Measurements from ENCODE around the gene VPS37B.

Gene VPS37B

GRCh38 chr12:122891661-122892525, 4.0 kb downstream of the VPS37B start:
- no peak for DNase-seq
- Histone ChIP-seq H3K4me1 (peaks cover 16% of the 10 kb centered on the region), H3K36me3 (no peaks in the 10 kb centered on the region), H3K27me3 (0 out of 2 replicates have a peak, but pooled peaks cover 4% of the 10 kb centered on the region), H3K4me3 (ENCODE audit: low read depth, low read length) (no peak overlapping the region), H3K9me3 (peaks cover 3% of the 10 kb centered on the region; the same call in 1 of the 2 replicates)
- TF ChIP-seq, protein P1, sequence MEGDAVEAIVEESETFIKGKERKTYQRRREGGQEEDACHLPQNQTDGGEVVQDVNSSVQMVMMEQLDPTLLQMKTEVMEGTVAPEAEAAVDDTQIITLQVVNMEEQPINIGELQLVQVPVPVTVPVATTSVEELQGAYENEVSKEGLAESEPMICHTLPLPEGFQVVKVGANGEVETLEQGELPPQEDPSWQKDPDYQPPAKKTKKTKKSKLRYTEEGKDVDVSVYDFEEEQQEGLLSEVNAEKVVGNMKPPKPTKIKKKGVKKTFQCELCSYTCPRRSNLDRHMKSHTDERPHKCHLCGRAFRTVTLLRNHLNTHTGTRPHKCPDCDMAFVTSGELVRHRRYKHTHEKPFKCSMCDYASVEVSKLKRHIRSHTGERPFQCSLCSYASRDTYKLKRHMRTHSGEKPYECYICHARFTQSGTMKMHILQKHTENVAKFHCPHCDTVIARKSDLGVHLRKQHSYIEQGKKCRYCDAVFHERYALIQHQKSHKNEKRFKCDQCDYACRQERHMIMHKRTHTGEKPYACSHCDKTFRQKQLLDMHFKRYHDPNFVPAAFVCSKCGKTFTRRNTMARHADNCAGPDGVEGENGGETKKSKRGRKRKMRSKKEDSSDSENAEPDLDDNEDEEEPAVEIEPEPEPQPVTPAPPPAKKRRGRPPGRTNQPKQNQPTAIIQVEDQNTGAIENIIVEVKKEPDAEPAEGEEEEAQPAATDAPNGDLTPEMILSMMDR (IDR thresholded peaks at IDR 0.05; ENCODE audit: low read depth, low read length) = no peak

DNA sequence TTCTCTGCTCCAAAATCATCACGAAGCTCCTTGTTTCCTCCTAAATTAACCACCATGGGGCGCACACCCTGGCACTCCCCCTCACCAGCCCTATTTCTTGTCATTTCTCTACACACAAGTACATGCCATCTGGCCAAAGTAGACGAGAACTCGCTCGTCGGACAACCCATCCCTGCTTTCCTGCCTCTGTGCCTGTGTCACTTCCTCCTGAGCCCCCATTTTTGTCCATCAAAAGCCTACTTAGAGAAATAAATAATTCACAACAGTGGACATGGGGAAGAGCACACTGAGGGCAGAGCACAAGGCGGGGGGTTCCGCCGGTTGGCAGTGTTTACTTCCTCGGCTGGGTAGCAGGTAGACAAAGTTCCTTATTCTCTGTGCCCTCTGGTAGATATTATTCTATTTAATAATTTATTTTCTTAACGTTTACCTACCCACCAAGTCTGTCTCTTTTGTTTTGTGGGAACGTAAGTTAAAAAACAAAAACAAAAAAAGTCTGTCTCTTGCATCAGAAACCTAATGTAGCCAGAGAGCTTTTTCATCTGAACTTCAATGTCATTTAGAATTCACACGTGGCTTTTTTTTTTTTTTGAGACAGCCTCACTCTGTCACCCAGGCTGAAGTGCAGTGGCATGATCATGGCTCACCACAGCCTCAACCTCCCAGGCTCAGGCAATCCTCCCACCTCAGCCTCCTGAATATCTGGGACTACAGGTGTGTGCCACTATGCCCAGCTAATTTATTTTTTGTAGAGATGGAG, 6.0 kb downstream of the VPS37B start:
- Histone ChIP-seq H3K27me3 (no peaks in the 10 kb centered on the region), H3K9me3 (no peaks in the 10 kb centered on the region; the same call in 1 of the 2 replicates), H3K4me3 (ENCODE audit: low read depth, low read length) (no peak overlapping the region), H3K36me3 (no peaks in the 10 kb centered on the region), H3K4me1 (peaks cover 16% of the 10 kb centered on the region)
- no peak for DNase-seq
- TF ChIP-seq, protein P1 (IDR thresholded peaks at IDR 0.05; ENCODE audit: low read depth, low read length) = no peak

- no peaks in the 10 kb centered on the region; the same call in 1 of the 2 replicates for H3K9me3 ChIP-seq
- TF ChIP-seq, protein P1 (IDR thresholded peaks at IDR 0.05; ENCODE audit: low read depth, low read length) = no peak
- H3K36me3 ChIP-seq = no peaks in the 10 kb centered on the region
- no peak for DNase-seq
- H3K4me3 ChIP-seq (ENCODE audit: low read depth, low read length) = no peak overlapping the region
- H3K27me3 ChIP-seq = no peaks in the 10 kb centered on the region
- peaks cover 7% of the 10 kb centered on the region for H3K4me1 ChIP-seq
Measured at GRCh38 chr12:122888232-122888752, 7.6 kb downstream of the VPS37B start.

DNA sequence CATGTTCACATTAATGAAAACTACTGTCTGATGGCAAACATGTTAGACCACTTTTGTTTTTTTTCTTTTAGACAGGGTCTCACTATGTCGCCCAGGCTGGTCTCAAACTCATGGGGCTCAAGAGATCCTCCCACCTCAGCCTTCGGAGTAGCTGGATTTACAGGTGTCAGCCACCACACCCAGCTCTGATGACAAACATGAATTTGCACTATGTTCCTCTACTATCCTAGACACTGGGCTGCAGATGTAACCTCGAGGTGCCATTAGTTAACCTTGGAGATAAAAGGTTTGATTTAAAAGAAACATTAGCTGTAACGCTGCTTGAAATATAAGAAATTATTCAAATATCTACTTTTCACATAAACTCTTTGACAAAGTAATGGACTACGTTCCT, 8.1 kb downstream of the VPS37B start:
- no peak for DNase-seq
- H3K36me3 ChIP-seq = no peaks in the 10 kb centered on the region
- peaks cover 7% of the 10 kb centered on the region for H3K4me1 ChIP-seq
- no peaks in the 10 kb centered on the region for H3K27me3 ChIP-seq
- no peak overlapping the region for H3K4me3 ChIP-seq (ENCODE audit: low read depth, low read length)
- no peaks in the 10 kb centered on the region; the same call in 1 of the 2 replicates for H3K9me3 ChIP-seq
- TF ChIP-seq, protein P1 (IDR thresholded peaks at IDR 0.05; ENCODE audit: low read depth, low read length) = no peak

DNA sequence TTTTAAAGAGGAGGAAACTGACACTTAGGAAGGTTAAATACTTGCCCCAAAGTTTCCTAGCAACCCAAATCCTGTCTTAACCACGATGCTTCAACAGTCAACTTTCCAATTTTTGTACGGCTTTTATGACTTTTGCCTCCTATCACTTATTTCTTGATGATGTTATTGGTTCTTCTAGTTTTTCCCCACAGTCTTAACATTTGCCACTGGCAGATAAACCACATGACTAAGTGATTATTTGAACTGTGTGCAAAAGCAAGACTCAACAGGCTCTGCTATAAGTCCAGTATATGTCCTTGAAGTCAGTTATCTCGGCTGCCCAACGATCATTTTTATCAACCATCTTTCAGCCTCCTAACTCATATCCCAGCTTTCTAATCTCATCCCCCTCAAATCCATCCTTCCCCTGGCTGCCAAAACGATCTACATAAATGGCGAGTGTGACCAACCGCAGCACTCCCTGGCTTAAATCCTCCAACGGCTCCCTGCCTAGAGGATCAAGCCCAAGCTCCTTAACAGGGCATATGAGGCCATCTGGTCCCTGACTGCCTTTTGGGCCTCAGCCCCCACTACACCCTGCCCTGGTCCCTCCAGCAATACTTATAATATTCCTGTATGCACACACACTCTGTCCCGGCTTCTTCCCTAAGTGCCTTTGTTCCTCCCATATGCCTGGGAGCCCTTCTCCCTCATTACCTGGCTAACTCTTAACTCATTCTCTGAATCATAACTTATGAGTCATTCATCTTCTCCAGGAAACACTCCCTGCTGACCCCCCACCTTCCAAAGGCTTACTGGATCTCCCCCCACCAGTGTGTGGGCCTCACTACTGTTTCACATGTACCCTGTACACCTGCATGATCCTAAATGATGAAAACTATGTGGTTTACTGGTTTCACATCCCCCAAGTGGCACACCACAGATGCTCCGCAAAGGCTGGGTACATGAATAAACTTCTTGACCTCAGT, 8.8 kb downstream of the VPS37B start:
- no peak for DNase-seq
- Histone ChIP-seq H3K4me1 (peaks cover 7% of the 10 kb centered on the region), H3K9me3 (no peaks in the 10 kb centered on the region; the same call in 1 of the 2 replicates), H3K36me3 (no peaks in the 10 kb centered on the region), H3K27me3 (no peaks in the 10 kb centered on the region), H3K4me3 (ENCODE audit: low read depth, low read length) (no peak overlapping the region)
- TF ChIP-seq, protein P1 (IDR thresholded peaks at IDR 0.05; ENCODE audit: low read depth, low read length) = no peak

All from BE2C (cell line).